ACC112 (cell line): ENCODE results near the gene PTGIR.
A peak's percentile ranks its signal among the peaks of the same experiment; 100 is the strongest.

Source experiments
- H2AFZ ChIP-seq: fragments of 200-600 bp; sonication (generic); one replicate; pipeline ENCODE4 v1.6.0; 2017; ENCODE audit warnings: antibody characterized with exemption, low read length; ENCODE audit not compliant: unreplicated experiment
- H3K27ac ChIP-seq: fragments of 200-600 bp; sonication (generic); 2 replicates; pipeline ENCODE4 v1.5.1; 2014; ENCODE audit warnings: low read depth, mild to moderate bottlenecking, antibody characterized with exemption, low read length, moderate library complexity
- H3K27me3 ChIP-seq: fragments of 200-600 bp; sonication (generic); 2 replicates; pipeline ENCODE4 v1.6.1; 2014; ENCODE audit warnings: mild to moderate bottlenecking, antibody characterized with exemption, low read length, moderate library complexity, mixed read lengths; ENCODE audit not compliant: insufficient read depth
- H3K36me3 ChIP-seq: fragments of 200-600 bp; sonication (generic); 2 replicates; pipeline ENCODE4 v1.6.1; 2016; ENCODE audit warnings: mild to moderate bottlenecking, antibody characterized with exemption, low read length, moderate library complexity, mixed read lengths; ENCODE audit not compliant: insufficient read depth
- H3K4me1 ChIP-seq: fragments of 200-600 bp; sonication (generic); one replicate; pipeline ENCODE4 v1.6.1; 2016; ENCODE audit warnings: low read length, mixed read lengths; ENCODE audit not compliant: insufficient read depth, unreplicated experiment, control insufficient read depth
- H3K4me3 ChIP-seq: fragments of 200-600 bp; sonication (generic); 2 replicates; pipeline ENCODE4 v1.5.1; 2014; ENCODE audit warnings: mild to moderate bottlenecking, low read depth, low read length
- H3K79me2 ChIP-seq: fragments of 200-600 bp; sonication (generic); one replicate; pipeline ENCODE4 v1.6.0; 2016; ENCODE audit warnings: low read length; ENCODE audit not compliant: control insufficient read depth, unreplicated experiment, insufficient read depth

The PTGIR gene

GRCh38 chr19:46624958-46625661, at the start of gene PTGIR:
TSS of gene PTGIR (minus strand) at chr19:46625089. CDS start at chr19:46624225, 864 bp downstream.
- Histone ChIP-seq H3K4me1 (peaks cover 24% of the 10 kb centered on the region), H2AFZ (peak within 1 kb of the TSS; percentile 17), H3K4me3 (peak within 1 kb of the TSS; percentile 75), H3K27me3 (no peaks in the 10 kb centered on the region), H3K27ac (peak within 1 kb of the TSS; percentile 88), H3K79me2 (peaks cover 9% of the 10 kb centered on the region), H3K36me3 (no peaks in the 10 kb centered on the region)

- Histone ChIP-seq H3K36me3 (no peaks in the 10 kb centered on the region), H3K27me3 (no peaks in the 10 kb centered on the region), H2AFZ (no peak overlapping the region), H3K79me2 (no peaks in the 10 kb centered on the region), H3K4me3 (no peak overlapping the region), H3K4me1 (no peaks in the 10 kb centered on the region), H3K27ac (no peak overlapping the region)
Observed at GRCh38 chr19:46670813-46671212, 45.9 kb upstream of the PTGIR start.

- Histone ChIP-seq H2AFZ (no peak overlapping the region), H3K4me1 (no peaks in the 10 kb centered on the region), H3K27ac (no peak overlapping the region), H3K79me2 (no peaks in the 10 kb centered on the region), H3K36me3 (no peaks in the 10 kb centered on the region), H3K4me3 (no peak overlapping the region), H3K27me3 (no peaks in the 10 kb centered on the region)
Observed at GRCh38 chr19:46668662-46669061, 43.8 kb upstream of the PTGIR start.

- H3K4me3 ChIP-seq = no peak overlapping the region
- H3K27me3 ChIP-seq = 0 out of 2 replicates have a peak, but pooled peaks cover 6% of the 10 kb centered on the region
- no peaks in the 10 kb centered on the region for H3K36me3 ChIP-seq
- no peak overlapping the region for H2AFZ ChIP-seq
- H3K79me2 ChIP-seq = no peaks in the 10 kb centered on the region
- H3K27ac ChIP-seq = no peak overlapping the region
- peaks cover 1% of the 10 kb centered on the region for H3K4me1 ChIP-seq
Observed at GRCh38 chr19:46665072-46665471, 40.2 kb upstream of the PTGIR start.

GRCh38 chr19:46661735-46662592, 37.1 kb upstream of the PTGIR start:
- H3K79me2 ChIP-seq = no peaks in the 10 kb centered on the region
- H3K27me3 ChIP-seq = 0 out of 2 replicates have a peak, but pooled peaks cover 9% of the 10 kb centered on the region
- no peak overlapping the region for H3K27ac ChIP-seq
- peak overlapping the region; percentile 71 for H2AFZ ChIP-seq
- H3K4me1 ChIP-seq = peaks cover 4% of the 10 kb centered on the region
- H3K36me3 ChIP-seq = no peaks in the 10 kb centered on the region
- H3K4me3 ChIP-seq = peak overlapping the region; percentile 77

- Histone ChIP-seq H3K36me3 (no peaks in the 10 kb centered on the region), H3K4me1 (peaks cover 4% of the 10 kb centered on the region), H3K79me2 (no peaks in the 10 kb centered on the region), H3K27ac (no peak within 1 kb of the TSS), H3K27me3 (0 out of 2 replicates have a peak, but pooled peaks cover 9% of the 10 kb centered on the region), H2AFZ (peak within 1 kb of the TSS; percentile 71), H3K4me3 (peak within 1 kb of the TSS; percentile 77)
Observed at GRCh38 chr19:46661020-46661731, 36.3 kb upstream of the PTGIR start, which contains the start of gene DACT3. TSS of gene DACT3 (minus strand) at chr19:46661182. CDS start at chr19:46661064, 118 bp downstream.

GRCh38 chr19:46660551-46661019, 35.7 kb upstream of the PTGIR start:
- Histone ChIP-seq H3K79me2 (no peaks in the 10 kb centered on the region), H3K4me1 (peaks cover 4% of the 10 kb centered on the region), H3K27me3 (0 out of 2 replicates have a peak, but pooled peaks cover 9% of the 10 kb centered on the region), H3K4me3 (peak overlapping the region; percentile 77), H3K36me3 (no peaks in the 10 kb centered on the region), H3K27ac (no peak overlapping the region), H2AFZ (peak overlapping the region; percentile 22)

- Histone ChIP-seq H3K36me3 (no peaks in the 10 kb centered on the region), H3K27ac (no peak overlapping the region), H2AFZ (no peak overlapping the region), H3K79me2 (no peaks in the 10 kb centered on the region), H3K4me1 (peaks cover 4% of the 10 kb centered on the region), H3K27me3 (0 out of 2 replicates have a peak, but pooled peaks cover 9% of the 10 kb centered on the region), H3K4me3 (peak overlapping the region; percentile 77)
Observed at GRCh38 chr19:46660008-46660517, 35.2 kb upstream of the PTGIR start.

GRCh38 chr19:46659151-46660007, 34.5 kb upstream of the PTGIR start:
- peak overlapping the region; percentile 77 for H3K4me3 ChIP-seq
- no peak overlapping the region for H2AFZ ChIP-seq
- H3K36me3 ChIP-seq = no peaks in the 10 kb centered on the region
- 0 out of 2 replicates have a peak, but pooled peaks cover 9% of the 10 kb centered on the region for H3K27me3 ChIP-seq
- no peaks in the 10 kb centered on the region for H3K79me2 ChIP-seq
- H3K27ac ChIP-seq = no peak overlapping the region
- peaks cover 4% of the 10 kb centered on the region for H3K4me1 ChIP-seq
